HG02884 (cell line): ENCODE results near the gene CD2AP.

ENCODE experiments used
- ATAC-seq: cut with Tn5 transposase; IDR thresholded peaks from one replicate; pipeline ENCODE4 v1.9.1; 2021; ENCODE audit warnings: mild to moderate bottlenecking, moderate library complexity; ENCODE audit not compliant: unreplicated experiment

Gene CD2AP

DNA sequence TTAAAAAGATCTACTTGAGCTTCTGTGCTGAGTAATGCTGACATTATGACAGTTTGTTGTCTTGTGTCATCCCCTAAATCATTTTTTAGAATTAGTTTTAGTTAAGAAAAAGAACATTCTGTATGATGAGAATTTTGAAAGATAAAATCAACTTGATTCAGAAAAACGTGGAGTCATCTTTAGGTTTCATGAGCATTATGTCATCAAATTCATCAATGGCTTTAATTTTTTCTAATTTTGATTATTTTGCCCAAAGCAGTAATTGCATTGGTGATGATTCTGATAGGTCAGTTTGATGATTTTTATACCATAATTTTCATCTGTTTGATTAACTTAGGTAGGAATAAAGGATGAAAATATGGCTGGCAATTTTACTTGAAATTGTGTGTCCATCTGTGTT is 194.2 kb downstream of the CD2AP start:
- no peak for ATAC-seq

DNA sequence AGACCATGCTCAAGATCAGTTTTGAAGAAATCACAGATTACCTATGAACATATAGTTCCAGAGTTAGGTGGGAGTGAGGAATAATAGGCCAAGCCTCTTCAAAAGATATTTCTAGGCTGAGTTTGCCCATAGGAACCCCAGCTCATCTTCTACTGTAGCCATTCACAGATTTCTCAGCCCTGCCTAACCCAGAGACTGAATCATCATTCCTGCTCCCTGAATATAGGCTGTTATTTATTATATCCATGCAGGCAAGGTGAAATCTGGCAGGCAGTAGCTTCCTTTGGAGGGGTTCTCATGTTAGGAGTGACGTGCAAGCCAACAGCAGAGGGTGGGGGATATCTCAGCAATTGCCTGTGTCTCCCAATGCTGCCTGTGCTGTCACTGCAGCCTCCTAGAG is 195.2 kb downstream of the CD2AP start:
- ATAC-seq = no peak

DNA sequence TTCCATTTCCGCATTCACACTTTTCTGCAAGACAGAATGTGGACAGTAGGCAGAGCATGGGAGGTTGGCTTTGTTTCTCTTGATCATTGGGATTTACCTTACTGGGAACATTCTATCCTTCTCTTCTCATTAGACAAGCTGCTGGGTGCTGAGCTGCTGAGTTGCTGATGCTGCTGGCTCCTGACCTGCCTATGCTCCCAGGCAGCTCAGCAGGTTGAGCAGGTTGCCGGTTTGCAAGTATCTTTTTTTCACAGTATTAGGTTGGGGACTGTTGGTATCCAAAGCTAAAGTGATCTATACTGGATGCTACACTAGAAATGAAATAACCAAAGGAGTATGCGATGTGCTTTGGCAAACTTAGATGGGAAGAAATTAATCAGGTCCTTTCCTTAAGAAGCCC is 197.1 kb downstream of the CD2AP start:
- no peak for ATAC-seq
